Left colon (tissue), 2 donors: ENCODE measurements around the gene GASK1A. TPM values are rescaled to one million over a fixed set of nuclear protein-coding genes. Genes with fewer than 3 reads are reported as not detected.

Experiments
- ATAC-seq: fragments of 200-7000 bp; cut with Tn5 transposase; one replicate; pipeline ENCODE4 v1.9.1; 2020; ENCODE audit warnings: mild to moderate bottlenecking, moderate library complexity
- DNase-seq, 2 donors: peaks; one replicate each; pipeline ENCODE4 v3.0.0-alpha.2; 2020
- intact Hi-C, 2 donors: fragments of 100-400 bp; cut with DNase I in 1 of 2; cut with micrococcal nuclease in 1 of 2; formaldehyde crosslinking; loops; one replicate each; pipeline versions ENCODE4 v1.11.2 to v1.14.0; 2022; cut with DNase I, micrococcal nuclease
- total RNA-seq, 2 donors: library from RNA; stranded (reverse); fragmentation: NEBNext Ultra II Directional; extraction: Animal tissue kit (Norgen Biotek cat#: 25700); gene quantifications; one replicate each; pipeline ENCODE4 v1.2.1, GENCODE V29; 2021
- donor health status: DM: no; HTN: no; CAD: no.
- donor health status: DM: yes; HTN: yes; CAD: no.

GASK1A gene
- total RNA-seq, 2 donors from 2014 or later, result 1.1 to 2.5 TPM

- ATAC-seq, result no peak
- intact Hi-C loops, result no loop called here
Measured at GRCh38 chr3:43074901-43075689, 96.0 kb downstream of the GASK1A start.

GRCh38 chr3:43075904-43076661, 97.0 kb downstream of the GASK1A start:
- intact Hi-C loops, result no loop called here
- DNase-seq (no peak), ATAC-seq (no peak)

More at GRCh38 chr3:43074901-43075689, 96.0 kb downstream of the GASK1A start:
- DNase-seq, result no peak

- intact Hi-C loops, result no loop called here
- no peak for ATAC-seq
- no peak for DNase-seq
Measured at GRCh38 chr3:43076857-43077256, 97.7 kb downstream of the GASK1A start.

- ATAC-seq (no peak), DNase-seq (no peak)
Measured at GRCh38 chr3:43077261-43077660, 98.2 kb downstream of the GASK1A start.

GRCh38 chr3:43077707-43078106, 98.6 kb downstream of the GASK1A start:
- intact Hi-C loops, result no loop called here

More at GRCh38 chr3:43077261-43077660, 98.2 kb downstream of the GASK1A start:
- intact Hi-C loops, result no loop called here

GRCh38 chr3:43079536-43080332, 100.6 kb downstream of the GASK1A start:
- intact Hi-C loops, result no loop called here
- DNase-seq, result no peak

More at GRCh38 chr3:43077707-43078106, 98.6 kb downstream of the GASK1A start:
- DNase-seq (no peak), ATAC-seq (no peak)

GRCh38 chr3:43080726-43081568, 101.8 kb downstream of the GASK1A start:
- intact Hi-C loops, result no loop called here
- no peak for ATAC-seq
- no peak for DNase-seq

More at GRCh38 chr3:43079536-43080332, 100.6 kb downstream of the GASK1A start:
- ATAC-seq, result no peak

GRCh38 chr3:43081796-43082195, 102.7 kb downstream of the GASK1A start:
- DNase-seq, result no peak
- intact Hi-C loops, result no loop called here
- no peak for ATAC-seq

- intact Hi-C loops, result no loop called here
- DNase-seq (no peak), ATAC-seq (no peak)
Measured at GRCh38 chr3:43082457-43082856, 103.3 kb downstream of the GASK1A start.

- ATAC-seq (no peak), DNase-seq (no peak)
- intact Hi-C loops, result no loop called here
Measured at GRCh38 chr3:43086460-43087165, 107.5 kb downstream of the GASK1A start.

GRCh38 chr3:43087249-43087776, 108.2 kb downstream of the GASK1A start:
- no peak for ATAC-seq
- no peak for DNase-seq
- intact Hi-C loops, result no loop called here

- ATAC-seq (no peak), DNase-seq (no peak)
- intact Hi-C loops, result no loop called here
Measured at GRCh38 chr3:43089081-43089480, 110.0 kb downstream of the GASK1A start.

- DNase-seq (no peak), ATAC-seq (no peak)
- intact Hi-C loops, result no loop called here
Measured at GRCh38 chr3:43090238-43090637, 111.1 kb downstream of the GASK1A start.

- DNase-seq, result no peak
- intact Hi-C loops, result no loop called here
- no peak for ATAC-seq
Measured at GRCh38 chr3:43091481-43091880, 112.4 kb downstream of the GASK1A start.

- DNase-seq, result no peak
- ATAC-seq, result no peak
- intact Hi-C loops, result no loop called here
Measured at GRCh38 chr3:43093006-43093405, 113.9 kb downstream of the GASK1A start.

- ATAC-seq (no peak), DNase-seq (no peak)
- intact Hi-C loops, result no loop called here
Measured at GRCh38 chr3:43093974-43094373, 114.9 kb downstream of the GASK1A start.

- ATAC-seq (no peak), DNase-seq (no peak)
- intact Hi-C loops, result no loop called here
Measured at GRCh38 chr3:43094381-43094780, 115.3 kb downstream of the GASK1A start.

- ATAC-seq, result no peak
- intact Hi-C loops, result no loop called here
Measured at GRCh38 chr3:43094851-43095250, 115.7 kb downstream of the GASK1A start.

More at GRCh38 chr3:43094851-43095250, 115.7 kb downstream of the GASK1A start:
- no peak for DNase-seq
